ENCODE measurements around the gene GPR25.

Gene GPR25

GRCh38 chr1:200894712-200895442 lies 22.1 kb downstream of the GPR25 start, which contains the start of gene INAVA:
Gene INAVA, plus strand, starts transcription at chr1:200894900. Its CDS starts 3,501 bp downstream, at chr1:200898401.
- Histone ChIP-seq H3K27me3 (ENCODE audit: low read depth) (no peaks in the 10 kb centered on the region), H3K36me3 (replicated peaks) (no peaks in the 10 kb centered on the region), H3K9me3 (no peaks in the 10 kb centered on the region), H3K4me1 (no peaks in the 10 kb centered on the region), H3K4me3 (no peak within 1 kb of the TSS)
- DNase-seq (ENCODE audit: low spot score in 2 of 2) = no peak
- in situ Hi-C loops (cut with MboI; ENCODE audit: low sequenced_read_pairs) = no loop called here

GRCh38 chr1:200895443-200895789 lies 22.6 kb downstream of the GPR25 start:
- H3K4me3 ChIP-seq = no peak overlapping the region
- H3K27me3 ChIP-seq (ENCODE audit: low read depth) = no peaks in the 10 kb centered on the region
- H3K36me3 ChIP-seq (replicated peaks) = no peaks in the 10 kb centered on the region
- DNase-seq (ENCODE audit: low spot score in 2 of 2) = no peak
- H3K9me3 ChIP-seq = no peaks in the 10 kb centered on the region
- in situ Hi-C loops (cut with MboI; ENCODE audit: low sequenced_read_pairs) = no loop called here
- H3K4me1 ChIP-seq = no peaks in the 10 kb centered on the region

- Histone ChIP-seq H3K36me3 (replicated peaks) (no peaks in the 10 kb centered on the region), H3K4me1 (no peaks in the 10 kb centered on the region), H3K9me3 (no peaks in the 10 kb centered on the region), H3K4me3 (no peak overlapping the region), H3K27me3 (ENCODE audit: low read depth) (no peaks in the 10 kb centered on the region)
- DNase-seq (ENCODE audit: low spot score in 2 of 2) = no peak
- in situ Hi-C loops (cut with MboI; ENCODE audit: low sequenced_read_pairs) = no loop called here
Measured at GRCh38 chr1:200895801-200896530, 23.2 kb downstream of the GPR25 start.

- DNase-seq (ENCODE audit: low spot score in 2 of 2) = no peak
- in situ Hi-C loops (cut with MboI; ENCODE audit: low sequenced_read_pairs) = no loop called here
- Histone ChIP-seq H3K4me3 (no peak overlapping the region), H3K9me3 (no peaks in the 10 kb centered on the region), H3K4me1 (no peaks in the 10 kb centered on the region), H3K36me3 (replicated peaks) (no peaks in the 10 kb centered on the region), H3K27me3 (ENCODE audit: low read depth) (no peaks in the 10 kb centered on the region)
Measured at GRCh38 chr1:200896531-200897196, 23.9 kb downstream of the GPR25 start.

GRCh38 chr1:200897259-200897658 lies 24.5 kb downstream of the GPR25 start:
- no peak for DNase-seq (ENCODE audit: low spot score in 2 of 2)
- in situ Hi-C loops (cut with MboI; ENCODE audit: low sequenced_read_pairs) = no loop called here
- H3K9me3 ChIP-seq = no peaks in the 10 kb centered on the region
- H3K27me3 ChIP-seq (ENCODE audit: low read depth) = no peaks in the 10 kb centered on the region
- H3K4me3 ChIP-seq = no peak overlapping the region
- H3K4me1 ChIP-seq = no peaks in the 10 kb centered on the region
- no peaks in the 10 kb centered on the region for H3K36me3 ChIP-seq (replicated peaks)

GRCh38 chr1:200899015-200899386 lies 26.2 kb downstream of the GPR25 start:
- in situ Hi-C loops (cut with MboI; ENCODE audit: low sequenced_read_pairs) = no loop called here
- DNase-seq (ENCODE audit: low spot score in 2 of 2) = no peak
- no peaks in the 10 kb centered on the region for H3K27me3 ChIP-seq (ENCODE audit: low read depth)
- no peaks in the 10 kb centered on the region for H3K4me1 ChIP-seq
- H3K4me3 ChIP-seq = no peak overlapping the region
- no peaks in the 10 kb centered on the region for H3K36me3 ChIP-seq (replicated peaks)
- H3K9me3 ChIP-seq = no peaks in the 10 kb centered on the region

- Histone ChIP-seq H3K4me3 (no peak overlapping the region), H3K27me3 (ENCODE audit: low read depth) (no peaks in the 10 kb centered on the region), H3K9me3 (no peaks in the 10 kb centered on the region), H3K36me3 (replicated peaks) (no peaks in the 10 kb centered on the region), H3K4me1 (no peaks in the 10 kb centered on the region)
- no peak for DNase-seq (ENCODE audit: low spot score in 2 of 2)
- in situ Hi-C loops (cut with MboI; ENCODE audit: low sequenced_read_pairs) = no loop called here
Measured at GRCh38 chr1:200899451-200899915, 26.7 kb downstream of the GPR25 start.

- DNase-seq (ENCODE audit: low spot score in 2 of 2) = no peak
- in situ Hi-C loops (cut with MboI; ENCODE audit: low sequenced_read_pairs) = no loop called here
- no peaks in the 10 kb centered on the region for H3K9me3 ChIP-seq
- no peaks in the 10 kb centered on the region for H3K4me1 ChIP-seq
- no peaks in the 10 kb centered on the region for H3K36me3 ChIP-seq (replicated peaks)
- H3K27me3 ChIP-seq (ENCODE audit: low read depth) = no peaks in the 10 kb centered on the region
- H3K4me3 ChIP-seq = no peak overlapping the region
Measured at GRCh38 chr1:200899954-200900867, 27.4 kb downstream of the GPR25 start.

- Histone ChIP-seq H3K4me3 (no peak overlapping the region), H3K36me3 (replicated peaks) (no peaks in the 10 kb centered on the region), H3K27me3 (ENCODE audit: low read depth) (no peaks in the 10 kb centered on the region), H3K4me1 (no peaks in the 10 kb centered on the region), H3K9me3 (no peaks in the 10 kb centered on the region)
- in situ Hi-C loops (cut with MboI; ENCODE audit: low sequenced_read_pairs) = no loop called here
- no peak for DNase-seq (ENCODE audit: low spot score in 2 of 2)
Measured at GRCh38 chr1:200900877-200901276, 28.1 kb downstream of the GPR25 start.

- in situ Hi-C loops (cut with MboI; ENCODE audit: low sequenced_read_pairs) = no loop called here
- Histone ChIP-seq H3K9me3 (no peaks in the 10 kb centered on the region), H3K27me3 (ENCODE audit: low read depth) (no peaks in the 10 kb centered on the region), H3K36me3 (replicated peaks) (no peaks in the 10 kb centered on the region), H3K4me1 (no peaks in the 10 kb centered on the region), H3K4me3 (no peak overlapping the region)
- DNase-seq (ENCODE audit: low spot score in 2 of 2) = no peak
Measured at GRCh38 chr1:200901350-200901749, 28.6 kb downstream of the GPR25 start.

GRCh38 chr1:200901796-200902444 lies 29.1 kb downstream of the GPR25 start:
- H3K4me1 ChIP-seq = no peaks in the 10 kb centered on the region
- in situ Hi-C loops (cut with MboI; ENCODE audit: low sequenced_read_pairs) = no loop called here
- no peak overlapping the region for H3K4me3 ChIP-seq
- no peak for DNase-seq (ENCODE audit: low spot score in 2 of 2)
- no peaks in the 10 kb centered on the region for H3K27me3 ChIP-seq (ENCODE audit: low read depth)
- H3K9me3 ChIP-seq = no peaks in the 10 kb centered on the region
- H3K36me3 ChIP-seq (replicated peaks) = no peaks in the 10 kb centered on the region

- no peaks in the 10 kb centered on the region for H3K36me3 ChIP-seq (replicated peaks)
- no peaks in the 10 kb centered on the region for H3K4me1 ChIP-seq
- DNase-seq (ENCODE audit: low spot score in 2 of 2) = no peak
- in situ Hi-C loops (cut with MboI; ENCODE audit: low sequenced_read_pairs) = no loop called here
- no peaks in the 10 kb centered on the region for H3K9me3 ChIP-seq
- no peak overlapping the region for H3K4me3 ChIP-seq
- H3K27me3 ChIP-seq (ENCODE audit: low read depth) = no peaks in the 10 kb centered on the region
Measured at GRCh38 chr1:200903793-200904192, 31.0 kb downstream of the GPR25 start.

- Histone ChIP-seq H3K4me3 (no peak overlapping the region), H3K27me3 (ENCODE audit: low read depth) (no peaks in the 10 kb centered on the region), H3K9me3 (no peaks in the 10 kb centered on the region), H3K4me1 (no peaks in the 10 kb centered on the region), H3K36me3 (replicated peaks) (no peaks in the 10 kb centered on the region)
- DNase-seq (ENCODE audit: low spot score in 2 of 2) = no peak
- in situ Hi-C loops (cut with MboI; ENCODE audit: low sequenced_read_pairs) = no loop called here
Measured at GRCh38 chr1:200904772-200905171, 32.0 kb downstream of the GPR25 start.

All from HAP-1 (cell line).